Gastroesophageal sphincter (tissue), 4 donors: ENCODE results near the gene PER3. TPM values are rescaled to one million over a fixed set of nuclear protein-coding genes. Genes with fewer than 3 reads are reported as not detected.
A peak's percentile ranks its signal among the peaks of the same experiment; 100 is the strongest.

Source experiments
- ATAC-seq: fragments of 150-250 bp; one replicate; pipeline ENCODE4 v1.9.1; 2016; ENCODE audit warnings: mild to moderate bottlenecking, moderate library complexity
- H3K27ac ChIP-seq, 4 donors: fragments of 200-600 bp; sonication (generic) in 3 of 4; 1 replicate in 3 of 4; 2 replicates in 1 of 4; pipeline ENCODE4 v1.5.1; 2016 to 2019
- H3K27me3 ChIP-seq: fragments of 200-600 bp; sonication (generic); one replicate; pipeline ENCODE4 v1.5.1; 2019
- H3K36me3 ChIP-seq, 2 donors: fragments of 200-600 bp; sonication (generic); one replicate each; pipeline ENCODE4 v1.5.1; 2019; ENCODE audit warnings: control low read depth in 1 of 2
- H3K4me1 ChIP-seq, 3 donors: fragments of 200-600 bp; sonication (generic); 1 replicate in 2 of 3; 2 replicates in 1 of 3; pipeline ENCODE4 v1.5.1; 2016 to 2019; ENCODE audit warnings: control low read depth in 2 of 3
- H3K4me3 ChIP-seq, 2 donors: fragments of 200-600 bp; sonication (generic); one replicate each; pipeline ENCODE4 v1.5.1; 2019; ENCODE audit warnings: mild to moderate bottlenecking in 1 of 2, moderate library complexity in 1 of 2
- H3K9me3 ChIP-seq, 3 donors: fragments of 200-600 bp; sonication (generic); one replicate each; pipeline ENCODE4 v1.5.1; 2017 to 2019; ENCODE audit warnings: control low read depth in 2 of 3
- CTCF ChIP-seq, 4 experiments: fragments of 200-600 bp in 2 of 4; fragments of 450-650 bp in 2 of 4; sonication (generic) in 1 of 4; IDR thresholded peaks; one replicate each; pipeline ENCODE4 v1.5.1; 2017 to 2019; ENCODE audit warnings: antibody characterized with exemption in 4 of 4, mild to moderate bottlenecking in 2 of 4, moderate library complexity in 2 of 4
- EP300 ChIP-seq: sonication (generic); formaldehyde crosslinking; IDR thresholded peaks from one replicate; pipeline ENCODE4 v1.6.1; 2017; ENCODE audit warnings: antibody characterized with exemption, mild to moderate bottlenecking
- POLR2A ChIP-seq, 2 donors: fragments of 450-650 bp; IDR thresholded peaks; one replicate each; pipeline ENCODE4 v1.6.1; 2017; ENCODE audit warnings: antibody characterized with exemption in 2 of 2, mild to moderate bottlenecking in 2 of 2, moderate library complexity in 1 of 2
- POLR2AphosphoS5 ChIP-seq: sonication (generic); formaldehyde crosslinking; IDR thresholded peaks from one replicate; pipeline ENCODE4 v1.6.1; 2017; ENCODE audit warnings: antibody characterized with exemption
- WGBS, 2 donors: methylation state at CpG; one replicate each; pipeline ENCODE4 v1.1.5; 2018; ENCODE audit warnings: low coverage in 1 of 2; 5-methylcytosine and 5-hydroxymethylcytosine counted together
- total RNA-seq, 4 donors: library from RNA; depleted of rRNA; stranded (reverse); fragments of >200 nt; gene quantifications; one replicate each; pipeline ENCODE4 v1.1.0, GENCODE V29; 2016

The PER3 gene
- total RNA-seq, 4 donors from 2014 or later = 26.8 to 73.2 (median 43.4) TPM

- Histone ChIP-seq H3K36me3 (peaks cover 0 to 91% of the 10 kb centered on the region in 2 donors), H3K27me3 (no peaks in the 10 kb centered on the region), H3K4me1 (peaks cover 0 to 29% (median 5%) of the 10 kb centered on the region in 3 donors), H3K27ac (peak overlapping the region in 3 of 4 donors; percentile 14 to 59 (median 51)), H3K9me3 (no peaks in the 10 kb centered on the region), H3K4me3 (peak overlapping the region; percentile 21 to 38)
- WGBS, 2 donors = 51 to 70% methylated on average over 17 to 28 of the region's 39 CpGs
- no peak for ATAC-seq
- TF ChIP-seq POLR2A (IDR thresholded peaks at IDR 0.05) (no peak), EP300 (no peak), POLR2AphosphoS5 (no peak), CTCF (IDR thresholded peaks at IDR 0.05) (no peak)
Observed at GRCh38 chr1:7827126-7827955, 43.2 kb downstream of the PER3 start.

GRCh38 chr1:7831458-7831857, 47.4 kb downstream of the PER3 start:
- WGBS, 2 donors = 64 to 68% methylated on average over 2 to 3 of the region's 3 CpGs
- Histone ChIP-seq H3K4me3 (no peak overlapping the region), H3K27me3 (no peaks in the 10 kb centered on the region), H3K9me3 (no peaks in the 10 kb centered on the region), H3K27ac (peak overlapping the region in 2 of 4 donors; percentile 3 to 17), H3K4me1 (peaks cover 0 to 43% (median 5%) of the 10 kb centered on the region in 3 donors), H3K36me3 (peaks cover 2 to 79% of the 10 kb centered on the region in 2 donors)
- TF ChIP-seq POLR2A (IDR thresholded peaks at IDR 0.05) = no peak
- TF ChIP-seq POLR2AphosphoS5 = no peak
- TF ChIP-seq EP300 = no peak
- no peak for TF ChIP-seq CTCF (IDR thresholded peaks at IDR 0.05)
- no peak for ATAC-seq

- no peaks in the 10 kb centered on the region for H3K9me3 ChIP-seq
- no peak for TF ChIP-seq EP300
- no peak for TF ChIP-seq CTCF (IDR thresholded peaks at IDR 0.05)
- no peak for TF ChIP-seq POLR2A (IDR thresholded peaks at IDR 0.05)
- TF ChIP-seq POLR2AphosphoS5 = no peak
- H3K4me1 ChIP-seq = peaks cover 0 to 43% (median 5%) of the 10 kb centered on the region in 3 donors
- H3K27me3 ChIP-seq = no peaks in the 10 kb centered on the region
- ATAC-seq = no peak
- peaks cover 10 to 79% of the 10 kb centered on the region in 2 donors for H3K36me3 ChIP-seq
- no peak overlapping the region for H3K4me3 ChIP-seq
- no peak overlapping the region for H3K27ac ChIP-seq
Observed at GRCh38 chr1:7833035-7833434, 48.9 kb downstream of the PER3 start.

- H3K4me3 ChIP-seq = no peak overlapping the region
- H3K4me1 ChIP-seq = no peaks in the 10 kb centered on the region
- peaks cover 22 to 100% of the 10 kb centered on the region in 2 donors for H3K36me3 ChIP-seq
- H3K27ac ChIP-seq = no peak overlapping the region
- TF ChIP-seq POLR2AphosphoS5 (no peak), POLR2A (IDR thresholded peaks at IDR 0.05) (no peak), EP300 (no peak), CTCF (IDR thresholded peaks at IDR 0.05) (no peak)
- peaks cover 0 to 21% (median 0%) of the 10 kb centered on the region in 3 donors for H3K9me3 ChIP-seq
- no peak for ATAC-seq
- H3K27me3 ChIP-seq = no peaks in the 10 kb centered on the region
- 77 to 100% methylated on average over 2 of the region's 2 CpGs for WGBS, 2 donors
Observed at GRCh38 chr1:7838714-7839113, 54.6 kb downstream of the PER3 start.

GRCh38 chr1:7839526-7839925, 55.4 kb downstream of the PER3 start:
- 88 to 100% methylated on average over 2 to 3 of the region's 3 CpGs for WGBS, 2 donors
- ATAC-seq = no peak
- Histone ChIP-seq H3K27me3 (no peaks in the 10 kb centered on the region), H3K36me3 (peaks cover 22 to 100% of the 10 kb centered on the region in 2 donors), H3K9me3 (peaks cover 0 to 21% (median 0%) of the 10 kb centered on the region in 3 donors), H3K4me1 (no peaks in the 10 kb centered on the region), H3K4me3 (no peak overlapping the region), H3K27ac (no peak overlapping the region)
- TF ChIP-seq POLR2AphosphoS5 = no peak
- TF ChIP-seq CTCF (IDR thresholded peaks at IDR 0.05) = no peak
- no peak for TF ChIP-seq EP300
- no peak for TF ChIP-seq POLR2A (IDR thresholded peaks at IDR 0.05)
